Measurements from ENCODE around the gene HMX2.

The HMX2 gene

GRCh38 chr10:123103944-123104343 is 44.0 kb upstream of the HMX2 start:
- no peak overlapping the region for H3K4me2 ChIP-seq (ENCODE audit: low read length, poor library complexity, severe bottlenecking)

DNA sequence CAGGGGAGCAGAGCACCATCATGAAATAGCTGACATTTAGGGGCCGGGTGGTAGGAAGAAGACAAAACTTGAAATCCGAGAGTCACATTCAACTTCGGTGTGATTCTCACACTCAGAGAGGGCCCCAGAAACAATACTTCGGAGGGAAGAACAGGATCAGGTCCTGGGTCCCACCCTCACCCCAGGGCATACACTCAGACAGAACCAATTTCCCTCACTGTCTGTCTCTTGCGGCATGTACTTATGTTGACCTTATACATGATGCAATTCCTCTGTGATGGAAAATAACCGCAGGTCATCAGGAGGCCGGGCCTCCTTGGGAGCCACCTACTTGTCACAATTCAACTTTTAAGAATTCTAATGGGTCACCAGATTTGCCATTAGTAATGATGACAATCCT is 38.5 kb upstream of the HMX2 start:
- Histone ChIP-seq H4K91ac (ENCODE audit: low read length) (no peak overlapping the region), H3K36me3 (ENCODE audit: control insufficient read depth in 1 of 2, insufficient read depth in 2 of 2, low read depth in 1 of 2, low read length in 2 of 2) (no peaks in the 10 kb centered on the region), H2BK5ac (ENCODE audit: low read depth, low read length, poor library complexity, severe bottlenecking) (no peak overlapping the region), H3K23ac (ENCODE audit: low read length in 2 of 2) (no peak overlapping the region), H3K18ac (ENCODE audit: low read depth in 1 of 2, low read length in 2 of 2) (no peak overlapping the region), H3K9me3 (ENCODE audit: control insufficient read depth, low read length) (no peaks in the 10 kb centered on the region), H2BK12ac (ENCODE audit: low read length in 2 of 2) (no peak overlapping the region), H2BK120ac (ENCODE audit: low read depth, low read length) (no peak overlapping the region), H2AK5ac (ENCODE audit: low read length, severe bottlenecking) (no peak overlapping the region), H3K9ac (ENCODE audit: low read length) (no peak overlapping the region), H3K4me3 (ENCODE audit: insufficient read depth in 1 of 2, low read depth in 1 of 2, low read length in 2 of 2) (no peak overlapping the region), H3K27me3 (ENCODE audit: control insufficient read depth in 1 of 2, insufficient read depth in 1 of 2, low read length in 2 of 2) (peaks cover 8 to 28% of the 10 kb centered on the region in 2 experiments), H3K14ac (ENCODE audit: low read length in 2 of 2) (no peak overlapping the region), H4K8ac (ENCODE audit: low read length) (no peak overlapping the region), H3K4me2 (ENCODE audit: low read length, poor library complexity, severe bottlenecking) (no peak overlapping the region), H3K27ac (ENCODE audit: low read length, poor library complexity, severe bottlenecking) (no peak overlapping the region), H3K4me1 (ENCODE audit: control insufficient read depth, insufficient read depth, low read depth, low read length) (no peaks in the 10 kb centered on the region), H2BK15ac (ENCODE audit: low read depth, poor library complexity, severe bottlenecking) (no peak overlapping the region), H3K4ac (ENCODE audit: low read depth in 1 of 2, low read length in 2 of 2) (no peak overlapping the region), H3K79me1 (replicated peaks; ENCODE audit: low read length, poor library complexity, severe bottlenecking) (no peaks in the 10 kb centered on the region), H2AFZ (ENCODE audit: low read depth, low read length) (no peak overlapping the region)
- DNase-seq, result no peak
- 68% methylated on average over 7 of the region's 7 CpGs for WGBS

More at GRCh38 chr10:123103944-123104343, 44.0 kb upstream of the HMX2 start:
- Histone ChIP-seq H3K79me1 (replicated peaks; ENCODE audit: low read length, poor library complexity, severe bottlenecking) (no peaks in the 10 kb centered on the region), H3K4me3 (ENCODE audit: insufficient read depth in 1 of 2, low read depth in 1 of 2, low read length in 2 of 2) (no peak overlapping the region), H3K4me1 (ENCODE audit: control insufficient read depth, insufficient read depth, low read depth, low read length) (no peaks in the 10 kb centered on the region), H3K4ac (ENCODE audit: low read depth in 1 of 2, low read length in 2 of 2) (no peak overlapping the region), H3K23ac (ENCODE audit: low read length in 2 of 2) (no peak overlapping the region), H4K91ac (ENCODE audit: low read length) (no peak overlapping the region), H3K14ac (ENCODE audit: low read length in 2 of 2) (no peak overlapping the region), H3K27me3 (ENCODE audit: control insufficient read depth in 1 of 2, insufficient read depth in 1 of 2, low read length in 2 of 2) (peaks cover under 1 to 14% of the 10 kb centered on the region in 2 experiments), H4K8ac (ENCODE audit: low read length) (no peak overlapping the region), H2AK5ac (ENCODE audit: low read length, severe bottlenecking) (no peak overlapping the region), H2BK15ac (ENCODE audit: low read depth, poor library complexity, severe bottlenecking) (no peak overlapping the region), H3K27ac (ENCODE audit: low read length, poor library complexity, severe bottlenecking) (no peak overlapping the region), H3K9ac (ENCODE audit: low read length) (no peak overlapping the region), H3K9me3 (ENCODE audit: control insufficient read depth, low read length) (no peaks in the 10 kb centered on the region), H2BK12ac (ENCODE audit: low read length in 2 of 2) (no peak overlapping the region), H2AFZ (ENCODE audit: low read depth, low read length) (no peak overlapping the region), H3K36me3 (ENCODE audit: control insufficient read depth in 1 of 2, insufficient read depth in 2 of 2, low read depth in 1 of 2, low read length in 2 of 2) (no peaks in the 10 kb centered on the region), H2BK120ac (ENCODE audit: low read depth, low read length) (no peak overlapping the region), H3K18ac (ENCODE audit: low read depth in 1 of 2, low read length in 2 of 2) (no peak overlapping the region), H2BK5ac (ENCODE audit: low read depth, low read length, poor library complexity, severe bottlenecking) (no peak overlapping the region)
- WGBS, result 65% methylated on average over 9 of the region's 9 CpGs
- DNase-seq, result no peak

GRCh38 chr10:123117644-123118417 is 30.1 kb upstream of the HMX2 start:
- Histone ChIP-seq H3K9ac (ENCODE audit: low read length) (no peak overlapping the region), H4K91ac (ENCODE audit: low read length) (no peak overlapping the region), H3K9me3 (ENCODE audit: control insufficient read depth, low read length) (no peaks in the 10 kb centered on the region), H2BK120ac (ENCODE audit: low read depth, low read length) (no peak overlapping the region), H3K4ac (ENCODE audit: low read depth in 1 of 2, low read length in 2 of 2) (no peak overlapping the region), H2BK5ac (ENCODE audit: low read depth, low read length, poor library complexity, severe bottlenecking) (no peak overlapping the region), H2AFZ (ENCODE audit: low read depth, low read length) (no peak overlapping the region), H3K4me2 (ENCODE audit: low read length, poor library complexity, severe bottlenecking) (no peak overlapping the region), H4K8ac (ENCODE audit: low read length) (no peak overlapping the region), H3K14ac (ENCODE audit: low read length in 2 of 2) (peak overlapping the region in 1 of 2 experiments; percentile 7), H3K4me3 (ENCODE audit: insufficient read depth in 1 of 2, low read depth in 1 of 2, low read length in 2 of 2) (peak overlapping the region; percentile 3 to 29), H3K18ac (ENCODE audit: low read depth in 1 of 2, low read length in 2 of 2) (no peak overlapping the region), H3K27me3 (ENCODE audit: control insufficient read depth in 1 of 2, insufficient read depth in 1 of 2, low read length in 2 of 2) (peaks cover 25 to 56% of the 10 kb centered on the region in 2 experiments), H3K36me3 (ENCODE audit: control insufficient read depth in 1 of 2, insufficient read depth in 2 of 2, low read depth in 1 of 2, low read length in 2 of 2) (no peaks in the 10 kb centered on the region), H3K27ac (ENCODE audit: low read length, poor library complexity, severe bottlenecking) (no peak overlapping the region), H2AK5ac (ENCODE audit: low read length, severe bottlenecking) (no peak overlapping the region), H3K23ac (ENCODE audit: low read length in 2 of 2) (no peak overlapping the region), H2BK12ac (ENCODE audit: low read length in 2 of 2) (no peak overlapping the region), H3K79me1 (replicated peaks; ENCODE audit: low read length, poor library complexity, severe bottlenecking) (no peaks in the 10 kb centered on the region), H3K4me1 (ENCODE audit: control insufficient read depth, insufficient read depth, low read depth, low read length) (no peaks in the 10 kb centered on the region), H2BK15ac (ENCODE audit: low read depth, poor library complexity, severe bottlenecking) (no peak overlapping the region)
- 36% methylated on average over 26 of the region's 26 CpGs for WGBS
- DNase-seq, result no peak

DNA sequence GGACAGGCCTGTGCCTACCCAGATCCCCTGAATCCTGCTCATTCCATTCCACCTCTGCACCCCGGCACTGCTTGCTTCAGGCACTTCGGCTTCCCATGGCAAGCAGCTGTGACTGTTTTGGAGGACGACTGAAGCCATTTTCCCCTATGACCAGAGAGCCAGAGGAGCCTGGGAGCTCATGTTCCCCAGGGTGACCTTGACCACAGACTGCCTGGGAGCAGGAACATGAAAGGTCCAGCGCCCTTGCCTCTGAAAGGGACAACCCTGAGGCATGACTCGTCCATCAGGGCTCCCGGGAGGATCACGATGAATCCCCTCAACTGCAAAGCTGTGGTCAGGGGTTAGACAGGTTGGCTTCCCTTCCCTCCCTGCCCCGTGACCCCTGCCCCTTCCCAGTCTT is 28.9 kb upstream of the HMX2 start:
- Histone ChIP-seq H3K4me2 (ENCODE audit: low read length, poor library complexity, severe bottlenecking) (no peak overlapping the region), H3K23ac (ENCODE audit: low read length in 2 of 2) (no peak overlapping the region), H3K27ac (ENCODE audit: low read length, poor library complexity, severe bottlenecking) (no peak overlapping the region), H3K9ac (ENCODE audit: low read length) (no peak overlapping the region), H2AFZ (ENCODE audit: low read depth, low read length) (no peak overlapping the region), H3K9me3 (ENCODE audit: control insufficient read depth, low read length) (no peaks in the 10 kb centered on the region), H3K4me3 (ENCODE audit: insufficient read depth in 1 of 2, low read depth in 1 of 2, low read length in 2 of 2) (no peak overlapping the region), H3K4ac (ENCODE audit: low read depth in 1 of 2, low read length in 2 of 2) (no peak overlapping the region), H2BK12ac (ENCODE audit: low read length in 2 of 2) (no peak overlapping the region), H3K79me1 (replicated peaks; ENCODE audit: low read length, poor library complexity, severe bottlenecking) (no peaks in the 10 kb centered on the region), H2BK5ac (ENCODE audit: low read depth, low read length, poor library complexity, severe bottlenecking) (no peak overlapping the region), H3K14ac (ENCODE audit: low read length in 2 of 2) (no peak overlapping the region), H2BK120ac (ENCODE audit: low read depth, low read length) (no peak overlapping the region), H4K91ac (ENCODE audit: low read length) (no peak overlapping the region), H3K18ac (ENCODE audit: low read depth in 1 of 2, low read length in 2 of 2) (no peak overlapping the region), H2BK15ac (ENCODE audit: low read depth, poor library complexity, severe bottlenecking) (no peak overlapping the region), H3K27me3 (ENCODE audit: control insufficient read depth in 1 of 2, insufficient read depth in 1 of 2, low read length in 2 of 2) (peaks cover 25 to 51% of the 10 kb centered on the region in 2 experiments), H4K8ac (ENCODE audit: low read length) (no peak overlapping the region), H2AK5ac (ENCODE audit: low read length, severe bottlenecking) (no peak overlapping the region), H3K4me1 (ENCODE audit: control insufficient read depth, insufficient read depth, low read depth, low read length) (no peaks in the 10 kb centered on the region), H3K36me3 (ENCODE audit: control insufficient read depth in 1 of 2, insufficient read depth in 2 of 2, low read depth in 1 of 2, low read length in 2 of 2) (no peaks in the 10 kb centered on the region)
- 81% methylated on average over 8 of the region's 8 CpGs for WGBS
- DNase-seq, result no peak

Measured in mesenchymal stem cell (in vitro differentiated cells and primary cell).